GM18520 (cell line): ENCODE measurements around the gene B3GALT6.

ENCODE experiments used
- ATAC-seq: cut with Tn5 transposase; IDR thresholded peaks from one replicate; pipeline ENCODE4 v1.9.1; 2021; ENCODE audit not compliant: unreplicated experiment

B3GALT6 gene

GRCh38 chr1:1259540-1259939, 27.5 kb downstream of the B3GALT6 start:
- no peak for ATAC-seq

GRCh38 chr1:1259951-1260600, 28.0 kb downstream of the B3GALT6 start:
- no peak for ATAC-seq

- no peak for ATAC-seq
These were observed 29.0 kb downstream of the B3GALT6 start for GRCh38 chr1:1260843-1261560.

GRCh38 chr1:1262071-1262470, 30.0 kb downstream of the B3GALT6 start:
- no peak for ATAC-seq

- ATAC-seq, result no peak
These were observed 30.7 kb downstream of the B3GALT6 start for GRCh38 chr1:1262758-1263157.

GRCh38 chr1:1264026-1264425, 32.0 kb downstream of the B3GALT6 start:
- ATAC-seq, result no peak

GRCh38 chr1:1264868-1265272, 32.8 kb downstream of the B3GALT6 start:
- no peak for ATAC-seq

GRCh38 chr1:1267488-1268283, 35.6 kb downstream of the B3GALT6 start:
- ATAC-seq, result no peak

- ATAC-seq, result no peak
These were observed 36.2 kb downstream of the B3GALT6 start for GRCh38 chr1:1268284-1268682.

- ATAC-seq, result no peak
These were observed 38.8 kb downstream of the B3GALT6 start for GRCh38 chr1:1270813-1271212.

GRCh38 chr1:1272341-1273208, 40.5 kb downstream of the B3GALT6 start:
- ATAC-seq, result no peak

- no peak for ATAC-seq
These were observed 41.1 kb downstream of the B3GALT6 start for GRCh38 chr1:1273209-1273511.

GRCh38 chr1:1273512-1274298, 41.7 kb downstream of the B3GALT6 start, which contains the start of gene UBE2J2:
Gene UBE2J2 (minus strand): TSS chr1:1273854. CDS start chr1:1267992, 5,862 bp downstream.
- ATAC-seq, result peak; percentile 76

GRCh38 chr1:1274299-1274930, 42.4 kb downstream of the B3GALT6 start:
- no peak for ATAC-seq

- no peak for ATAC-seq
These were observed 42.9 kb downstream of the B3GALT6 start for GRCh38 chr1:1274931-1275431.

GRCh38 chr1:1275836-1276235, 43.8 kb downstream of the B3GALT6 start:
- no peak for ATAC-seq

GRCh38 chr1:1278620-1279019, 46.6 kb downstream of the B3GALT6 start:
- no peak for ATAC-seq

GRCh38 chr1:1279028-1279427, 47.0 kb downstream of the B3GALT6 start:
- no peak for ATAC-seq

GRCh38 chr1:1280782-1281481, 48.9 kb downstream of the B3GALT6 start:
- no peak for ATAC-seq
